ENCODE results near the gene PDGFRB.

The PDGFRB gene

GRCh38 chr5:150155258-150156026, at the start of gene PDGFRB:
Gene PDGFRB (minus strand): TSS chr5:150155845. CDS start chr5:150137047, 18,798 bp downstream.
- no peak for DNase-seq

GRCh38 chr5:150204590-150204960, 48.9 kb upstream of the PDGFRB start:
- DNase-seq: no peak

DNA sequence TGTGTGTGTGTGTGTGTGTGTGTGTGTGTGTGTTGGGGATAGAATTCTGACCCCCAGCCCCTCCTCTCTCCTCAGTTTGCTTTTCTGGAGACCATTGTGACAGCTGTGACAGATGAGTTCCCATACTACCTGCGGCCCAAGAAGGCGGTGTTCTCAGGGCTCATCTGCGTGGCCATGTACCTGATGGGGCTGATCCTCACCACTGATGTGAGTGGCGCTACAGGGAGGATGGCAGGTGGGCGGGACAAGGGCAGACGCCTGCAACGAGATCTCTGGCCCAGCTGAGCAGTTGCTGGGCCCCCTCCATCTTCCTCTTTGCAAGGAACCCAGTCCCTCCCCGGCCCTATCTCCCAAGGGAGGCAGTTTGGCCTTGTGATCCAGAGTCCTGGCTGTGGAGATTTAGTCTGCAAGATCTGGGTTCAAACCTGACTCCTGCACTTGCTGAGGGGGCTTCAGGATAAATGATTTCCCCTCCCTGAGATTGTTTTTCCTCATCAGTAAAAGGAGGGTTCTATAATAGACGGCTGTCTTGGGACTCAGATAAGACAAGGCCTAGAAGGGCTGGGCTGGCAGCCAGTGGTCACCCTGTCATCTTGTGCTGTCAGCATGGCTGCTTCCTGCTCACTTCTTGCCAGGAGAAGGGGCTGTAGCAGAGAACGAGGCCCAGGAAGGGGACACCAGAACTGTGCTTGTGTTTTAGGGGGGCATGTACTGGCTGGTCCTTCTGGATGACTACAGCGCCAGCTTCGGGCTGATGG, 48.4 kb upstream of the PDGFRB start:
- no peak for DNase-seq

DNA sequence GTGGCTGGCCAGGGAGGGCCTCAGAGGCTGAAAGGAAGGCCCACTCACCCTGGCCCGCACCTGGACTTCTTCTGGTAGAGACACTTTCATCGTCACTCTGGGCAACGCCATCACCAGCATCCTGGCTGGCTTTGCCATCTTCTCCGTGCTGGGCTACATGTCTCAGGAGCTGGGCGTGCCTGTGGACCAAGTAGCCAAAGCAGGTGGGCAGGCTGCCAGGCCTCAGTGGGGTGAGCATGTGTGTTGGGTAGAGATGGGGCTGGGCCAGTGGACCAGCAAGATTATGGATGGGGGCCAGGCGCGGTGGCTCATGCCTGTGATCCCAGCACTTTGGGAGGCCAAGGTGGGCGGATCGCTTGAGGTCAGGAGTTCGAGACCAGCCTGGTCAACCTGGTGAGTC, 46.9 kb upstream of the PDGFRB start:
- DNase-seq: no peak

- no peak for DNase-seq
Observed at GRCh38 chr5:150197476-150197875, 41.8 kb upstream of the PDGFRB start.

- DNase-seq: no peak
Observed at GRCh38 chr5:150196986-150197385, 41.3 kb upstream of the PDGFRB start.

DNA sequence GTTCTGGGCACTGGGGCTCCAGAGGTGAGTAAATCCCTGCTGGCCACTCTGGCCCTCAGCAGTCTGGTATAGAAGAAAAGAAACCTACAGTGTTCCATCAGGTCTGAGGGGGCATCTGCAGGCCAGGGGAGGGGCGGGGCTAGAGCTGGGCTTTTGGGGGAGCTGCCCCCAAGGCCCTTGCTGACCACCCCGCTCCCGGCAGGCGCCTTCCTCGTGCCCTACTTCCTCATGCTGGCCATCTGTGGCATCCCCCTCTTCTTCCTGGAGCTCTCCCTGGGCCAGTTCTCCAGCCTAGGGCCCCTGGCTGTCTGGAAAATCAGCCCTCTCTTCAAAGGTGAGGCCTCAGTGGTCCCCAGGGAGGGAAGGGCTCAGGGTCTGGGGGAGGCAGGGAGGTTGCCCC, 40.9 kb upstream of the PDGFRB start:
- DNase-seq: no peak

DNA sequence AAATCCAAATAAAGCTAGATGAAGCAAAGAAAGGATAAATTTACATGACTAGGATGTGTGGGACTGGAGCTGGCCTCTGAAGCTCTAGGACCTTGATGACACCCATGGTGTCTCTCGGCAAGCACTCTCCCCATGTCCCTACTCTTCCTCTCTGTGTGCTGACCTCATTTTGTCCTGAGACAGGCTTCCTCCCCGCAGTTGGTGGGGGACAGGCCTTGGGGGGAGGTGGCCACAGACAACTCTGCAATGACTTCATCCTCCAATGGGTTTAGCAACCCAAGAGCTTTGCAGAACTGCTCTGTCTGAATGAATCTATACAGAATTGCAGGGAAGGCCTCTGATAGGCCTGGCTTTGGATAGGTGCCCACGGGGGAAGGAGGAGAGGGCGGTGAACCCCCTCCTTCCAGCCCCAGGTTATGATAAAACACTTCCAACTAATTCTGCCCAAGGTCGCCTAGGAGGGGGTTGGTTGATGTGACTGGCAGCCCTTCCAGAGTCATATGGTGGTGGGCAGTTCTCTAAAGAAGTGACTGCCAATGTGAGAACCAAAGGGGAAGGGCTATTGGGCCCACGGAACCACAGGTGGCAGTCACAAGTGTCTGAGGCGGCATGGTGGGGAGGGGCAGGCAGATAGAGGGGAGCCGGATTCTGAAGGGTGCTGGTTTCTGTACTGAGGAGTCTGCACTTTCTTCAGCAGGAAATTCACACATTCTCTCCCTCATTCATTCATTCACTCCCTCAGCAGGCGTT, 40.3 kb upstream of the PDGFRB start:
- DNase-seq: no peak

DNA sequence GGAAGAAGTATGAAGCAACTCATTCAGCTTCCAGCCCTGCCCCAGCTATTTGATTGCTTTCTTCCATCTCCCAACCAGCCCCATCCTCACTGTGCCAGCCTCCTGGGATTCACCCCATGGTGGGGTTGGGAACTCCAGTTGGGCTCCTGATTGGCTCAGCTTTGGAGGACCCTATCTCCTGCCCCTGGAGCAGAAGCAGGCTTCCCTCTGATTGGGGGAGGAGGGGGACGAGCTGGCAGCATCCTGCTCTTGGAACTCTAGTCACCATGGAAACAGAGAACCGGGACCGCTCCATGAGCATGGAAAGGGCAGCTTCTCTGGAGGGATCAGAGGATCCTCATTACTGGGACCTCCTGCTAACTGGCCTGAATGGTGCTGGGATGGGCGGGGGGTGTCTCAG, 36.8 kb upstream of the PDGFRB start:
- no peak for DNase-seq

DNA sequence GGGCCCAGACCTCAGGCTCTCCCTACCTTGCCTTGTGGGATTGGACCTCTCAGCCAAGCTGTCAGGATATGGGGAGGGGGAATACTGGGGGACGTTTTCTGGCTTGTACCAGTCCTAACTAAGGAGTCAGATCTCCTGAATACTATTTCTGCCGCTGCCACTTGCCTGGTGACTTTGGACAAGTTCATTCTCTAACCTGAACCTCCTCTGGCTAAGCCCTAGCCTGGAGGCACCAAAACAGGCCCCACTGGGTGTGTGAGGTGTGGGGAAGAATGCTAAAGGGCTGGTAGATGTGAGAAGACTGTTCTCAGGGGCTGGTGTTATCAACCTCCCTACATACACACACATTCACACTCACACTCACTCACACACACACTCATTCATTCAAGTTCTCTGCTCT, 35.3 kb upstream of the PDGFRB start:
- DNase-seq: no peak

GRCh38 chr5:150190503-150190979, 34.9 kb upstream of the PDGFRB start:
- no peak for DNase-seq

DNA sequence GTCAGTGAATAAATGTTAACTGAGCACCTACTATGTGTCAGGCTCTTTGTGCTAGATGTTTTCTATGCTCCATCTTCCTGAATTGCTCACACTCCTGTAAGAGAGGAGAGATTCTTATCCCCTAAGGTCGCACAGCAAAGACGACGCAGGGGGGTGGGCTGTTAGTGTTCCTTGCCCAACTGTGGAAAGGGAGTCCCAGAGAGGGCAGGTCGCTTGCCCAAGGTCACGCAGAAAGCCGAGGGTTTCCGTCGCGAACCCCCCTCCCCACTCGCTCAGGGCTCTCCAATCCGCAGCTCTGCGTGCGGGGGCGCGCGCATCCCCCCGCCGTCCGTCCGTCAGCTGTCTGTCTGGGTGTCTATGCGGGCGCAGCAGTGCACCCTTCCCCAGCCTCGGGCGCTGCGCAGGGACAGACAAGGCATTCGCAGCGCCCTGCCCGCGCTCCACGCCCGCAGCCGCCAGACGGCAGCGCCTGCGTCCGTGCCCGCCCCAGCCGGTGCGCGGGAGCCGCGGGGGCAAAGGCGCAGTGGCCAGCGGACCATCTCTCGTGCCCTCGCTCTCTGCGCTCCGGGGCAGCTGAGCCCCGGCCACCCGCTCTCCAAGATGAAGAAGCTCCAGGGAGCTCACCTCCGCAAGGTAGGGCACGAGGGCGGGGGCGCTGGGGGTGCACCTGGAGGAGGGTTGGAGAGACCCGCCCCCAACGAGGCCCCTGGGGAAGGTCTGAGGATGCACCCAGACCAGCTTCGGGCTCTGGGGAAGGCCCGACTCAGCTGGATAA, 34.3 kb upstream of the PDGFRB start, which contains the start of gene SLC6A7:
Gene SLC6A7, plus strand, starts transcription at position 335 of the 775 bp plus-strand sequence. Its CDS starts 266 bp downstream, at position 601.
- no peak for DNase-seq

GRCh38 chr5:150189326-150189725, 33.7 kb upstream of the PDGFRB start:
- DNase-seq: no peak

DNA sequence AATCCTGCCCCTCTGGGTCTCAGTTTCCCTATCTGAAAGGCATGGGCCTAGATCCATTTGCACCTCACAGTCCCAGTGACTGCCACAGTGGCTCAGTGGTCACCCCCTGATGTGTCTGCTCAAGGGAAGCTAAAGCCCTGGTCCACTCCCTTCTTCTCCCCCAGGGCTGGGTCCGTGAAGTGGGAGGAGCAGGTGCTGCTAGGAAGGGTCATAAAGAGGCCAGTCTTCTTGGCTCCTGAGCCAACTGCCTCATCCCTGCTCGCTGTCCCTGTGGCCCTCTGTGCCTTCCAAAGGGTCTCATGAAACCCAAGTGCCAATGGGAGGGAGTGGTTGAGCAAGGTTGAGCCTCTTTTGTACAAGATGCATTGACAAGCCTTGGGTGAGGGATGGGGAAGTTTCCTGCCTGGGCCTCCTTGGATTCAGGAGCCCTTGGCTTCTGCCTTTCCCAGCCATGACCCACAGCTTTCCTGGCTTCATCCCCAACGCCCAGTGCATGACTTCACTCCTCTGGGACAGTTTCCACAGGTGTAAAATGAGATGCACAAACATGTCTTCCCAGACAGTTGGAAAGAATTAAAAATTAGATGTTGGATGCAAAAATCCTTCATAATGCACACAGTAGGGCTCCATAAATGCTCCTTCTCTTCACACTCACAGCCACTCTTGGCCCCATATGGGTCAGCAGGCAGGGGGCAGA, 32.6 kb upstream of the PDGFRB start:
- no peak for DNase-seq

- no peak for DNase-seq
Observed at GRCh38 chr5:150186897-150187296, 31.3 kb upstream of the PDGFRB start.

DNA sequence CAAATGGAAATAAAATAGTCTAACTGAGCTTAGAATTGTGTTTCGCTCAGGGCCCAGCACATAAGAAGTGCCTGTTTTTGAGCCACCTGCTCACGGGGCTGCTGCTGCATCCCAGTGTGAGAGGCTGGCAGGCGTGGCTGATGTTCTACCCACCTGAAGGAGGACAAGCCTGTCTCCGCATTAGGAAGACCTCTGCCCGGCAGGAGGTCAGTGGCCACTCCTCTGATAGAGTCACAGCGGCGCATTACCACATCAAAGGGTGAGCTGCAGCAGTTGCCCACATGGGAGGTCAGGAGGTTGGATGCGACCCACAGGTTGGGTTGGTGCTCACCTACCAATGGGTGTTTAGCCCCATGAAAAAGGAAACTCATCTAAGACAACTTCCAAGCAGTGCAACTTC, 30.5 kb upstream of the PDGFRB start:
- DNase-seq: no peak

GRCh38 chr5:150184990-150185912, 29.6 kb upstream of the PDGFRB start:
- no peak for DNase-seq

DNA sequence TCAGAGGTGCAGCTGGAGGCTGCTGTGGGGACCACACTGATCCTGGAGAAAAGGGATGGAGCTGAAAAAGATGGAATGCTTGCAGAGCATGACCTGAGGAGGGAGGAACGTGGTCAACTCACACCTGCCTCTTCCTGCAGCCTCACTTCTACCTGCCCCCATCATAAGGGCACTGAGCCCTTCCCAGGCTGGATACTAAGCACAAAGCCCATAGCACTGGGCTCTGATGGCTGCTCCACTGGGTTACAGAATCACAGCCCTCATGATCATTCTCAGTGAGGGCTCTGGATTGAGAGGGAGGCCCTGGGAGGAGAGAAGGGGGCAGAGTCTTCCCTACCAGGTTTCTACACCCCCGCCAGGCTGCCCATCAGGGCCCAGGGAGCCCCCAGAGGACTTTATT, 28.4 kb upstream of the PDGFRB start:
- no peak for DNase-seq

DNA sequence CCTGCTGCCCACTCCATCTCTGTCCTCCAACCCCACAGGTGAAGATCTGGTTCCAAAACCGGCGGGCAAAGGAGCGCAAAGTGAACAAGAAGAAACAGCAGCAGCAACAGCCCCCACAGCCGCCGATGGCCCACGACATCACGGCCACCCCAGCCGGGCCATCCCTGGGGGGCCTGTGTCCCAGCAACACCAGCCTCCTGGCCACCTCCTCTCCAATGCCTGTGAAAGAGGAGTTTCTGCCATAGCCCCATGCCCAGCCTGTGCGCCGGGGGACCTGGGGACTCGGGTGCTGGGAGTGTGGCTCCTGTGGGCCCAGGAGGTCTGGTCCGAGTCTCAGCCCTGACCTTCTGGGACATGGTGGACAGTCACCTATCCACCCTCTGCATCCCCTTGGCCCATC, 27.8 kb upstream of the PDGFRB start:
- no peak for DNase-seq

DNA sequence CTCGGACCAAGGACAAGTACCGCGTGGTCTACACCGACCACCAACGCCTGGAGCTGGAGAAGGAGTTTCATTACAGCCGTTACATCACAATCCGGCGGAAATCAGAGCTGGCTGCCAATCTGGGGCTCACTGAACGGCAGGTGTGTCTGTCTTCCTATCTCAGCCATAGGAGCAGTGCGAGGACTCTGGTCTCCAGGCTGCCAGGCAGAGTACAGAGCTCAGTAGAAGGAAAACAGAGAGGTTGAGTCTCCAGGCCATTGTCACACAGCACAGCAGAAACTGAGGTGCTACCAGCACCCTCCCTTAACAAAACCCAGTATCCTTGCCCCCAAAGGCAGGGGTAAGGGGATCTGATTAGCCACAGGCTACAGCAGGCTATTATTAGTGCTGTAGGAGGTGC, 27.1 kb upstream of the PDGFRB start:
- no peak for DNase-seq
